Measurements from ENCODE around the gene CCDC6. TPM values are rescaled to one million over a fixed set of nuclear protein-coding genes. Genes with fewer than 3 reads are reported as not detected.

CCDC6 gene
- total RNA-seq, 1 experiment from 2014 or later, result 54.9 TPM

DNA sequence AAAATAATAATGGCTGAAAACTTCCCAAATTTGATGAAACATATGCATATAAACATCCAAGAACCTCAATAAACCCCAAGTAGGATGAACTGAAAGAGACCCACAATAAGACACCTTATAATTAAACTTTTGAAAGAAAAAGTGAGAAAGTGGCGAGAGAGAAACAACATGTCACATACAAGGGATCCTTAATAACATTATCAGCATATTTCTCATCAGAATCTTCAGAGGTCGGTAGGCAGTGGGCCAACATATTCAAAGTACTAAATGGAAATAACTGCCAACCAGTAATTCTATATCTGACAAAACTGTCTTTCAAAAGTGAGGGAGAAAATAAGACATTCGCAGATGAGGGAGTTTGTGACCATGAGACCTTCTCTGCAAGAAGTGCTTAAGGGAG is 16.6 kb upstream of the CCDC6 start:
- no peak overlapping the region for H3K4me2 ChIP-seq (ENCODE audit: low read length)
- no peaks in the 10 kb centered on the region for H3K36me3 ChIP-seq (ENCODE audit: control insufficient read depth in 1 of 2, insufficient read depth in 2 of 2, low read length in 2 of 2)
- TF ChIP-seq EGR1 (IDR thresholded peaks at IDR 0.05; ENCODE audit: low read depth), result no peak
- no peak for TF ChIP-seq POLR2A (IDR thresholded peaks at IDR 0.05; ENCODE audit: borderline replicate concordance, extremely low read depth, insufficient read depth, insufficient read length)
- TF ChIP-seq CEBPB (IDR thresholded peaks at IDR 0.05; ENCODE audit: low read depth), result no peak
- TF ChIP-seq CBX3 (IDR thresholded peaks at IDR 0.05; ENCODE audit: low read depth), result peak; percentile 73; the same call in 1 of the 2 replicates
- no peak for TF ChIP-seq POLR2AphosphoS5 (IDR thresholded peaks at IDR 0.05; ENCODE audit: low read depth, low read length)
- no TSS peak for BruUV-seq (replicated peaks)
- H3K27me3 ChIP-seq (ENCODE audit: insufficient read depth, low read length), result no peaks in the 10 kb centered on the region
- H3K79me2 ChIP-seq (ENCODE audit: insufficient read depth, low read length), result no peaks in the 10 kb centered on the region
- no peaks in the 10 kb centered on the region for H3K4me1 ChIP-seq (ENCODE audit: control insufficient read depth in 1 of 2, insufficient read depth in 2 of 2, low read length in 2 of 2)
- H3K27ac ChIP-seq (ENCODE audit: low read depth, low read length), result no peak overlapping the region
- H3K4me3 ChIP-seq (replicated peaks in 1 of 2; ENCODE audit: low read depth in 1 of 2, low read length in 2 of 2), result no peak overlapping the region
- intact Hi-C loops (cut with micrococcal nuclease), result no loop called here
- no peaks in the 10 kb centered on the region for H4K20me1 ChIP-seq (ENCODE audit: insufficient read depth)
- ATAC-seq (no peak), DNase-seq (ENCODE audit: low read depth, low spot score) (no peak)
- CTCF ChIA-PET, result no interaction called here
- RAD21 ChIA-PET (ENCODE audit: low non-redundant PET in 1 of 2, low total read pairs in 2 of 2, uncharacterized antibody in 2 of 2, unreplicated experiment in 2 of 2), result no interaction called here
- no peak overlapping the region for H2AFZ ChIP-seq (ENCODE audit: low read depth, low read length, poor library complexity, severe bottlenecking)
- no peaks in the 10 kb centered on the region for H3K9me2 ChIP-seq (ENCODE audit: insufficient read depth)
- H3K9ac ChIP-seq (ENCODE audit: low read length), result no peak overlapping the region
- POLR2A ChIA-PET, result no interaction called here
- H3K9me3 ChIP-seq (ENCODE audit: control insufficient read depth in 1 of 2, insufficient read depth in 1 of 2, low read depth in 1 of 2, low read length in 2 of 2), result no peaks in the 10 kb centered on the region

DNA sequence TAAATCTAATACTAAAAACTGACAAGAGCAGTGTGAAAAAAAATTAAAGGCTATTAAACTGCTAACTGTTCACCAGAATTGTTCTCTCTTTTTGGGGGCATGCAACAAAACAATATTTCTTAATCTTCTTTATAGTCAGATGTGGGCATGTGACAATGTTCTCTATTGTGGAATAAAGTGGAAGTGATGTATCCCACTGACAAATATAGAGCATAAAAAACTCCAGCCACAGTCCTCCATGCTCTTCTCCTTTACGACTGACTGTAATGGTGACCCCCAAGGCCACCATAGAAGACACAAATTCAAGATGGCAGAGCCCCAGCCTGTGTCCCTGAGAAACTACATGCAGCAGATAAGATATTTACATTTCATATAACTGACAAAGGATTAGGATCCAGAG is 11.6 kb upstream of the CCDC6 start:
- POLR2A ChIA-PET, result no interaction called here
- no peak overlapping the region for H3K4me3 ChIP-seq (replicated peaks in 1 of 2; ENCODE audit: low read depth in 1 of 2, low read length in 2 of 2)
- no peak overlapping the region for H2AFZ ChIP-seq (ENCODE audit: low read depth, low read length, poor library complexity, severe bottlenecking)
- no peak overlapping the region for H3K27ac ChIP-seq (ENCODE audit: low read depth, low read length)
- H3K9me2 ChIP-seq (ENCODE audit: insufficient read depth), result no peaks in the 10 kb centered on the region
- TF ChIP-seq JUND (IDR thresholded peaks at IDR 0.05), result no peak
- TF ChIP-seq TCF7L2 (IDR thresholded peaks at IDR 0.05; ENCODE audit: borderline replicate concordance, extremely low read depth, insufficient read depth, insufficient read length), result no peak
- H3K9me3 ChIP-seq (ENCODE audit: control insufficient read depth in 1 of 2, insufficient read depth in 1 of 2, low read depth in 1 of 2, low read length in 2 of 2), result no peaks in the 10 kb centered on the region
- no peak overlapping the region for H3K4me2 ChIP-seq (ENCODE audit: low read length)
- intact Hi-C loops (cut with micrococcal nuclease), result no loop called here
- H3K79me2 ChIP-seq (ENCODE audit: insufficient read depth, low read length), result no peaks in the 10 kb centered on the region
- H3K4me1 ChIP-seq (ENCODE audit: control insufficient read depth in 1 of 2, insufficient read depth in 2 of 2, low read length in 2 of 2), result no peaks in the 10 kb centered on the region
- CTCF ChIA-PET, result no interaction called here
- no peaks in the 10 kb centered on the region for H3K27me3 ChIP-seq (ENCODE audit: insufficient read depth, low read length)
- RAD21 ChIA-PET (ENCODE audit: low non-redundant PET in 1 of 2, low total read pairs in 2 of 2, uncharacterized antibody in 2 of 2, unreplicated experiment in 2 of 2), result no interaction called here
- H4K20me1 ChIP-seq (ENCODE audit: insufficient read depth), result no peaks in the 10 kb centered on the region
- no peak for DNase-seq (ENCODE audit: low read depth, low spot score)
- no peak overlapping the region for H3K9ac ChIP-seq (ENCODE audit: low read length)
- BruUV-seq (replicated peaks), result no TSS peak
- no peaks in the 10 kb centered on the region for H3K36me3 ChIP-seq (ENCODE audit: control insufficient read depth in 1 of 2, insufficient read depth in 2 of 2, low read length in 2 of 2)
- ATAC-seq, result no peak
